HG03575 (cell line): ENCODE results near the gene DNM1.

Experiments
- ATAC-seq: cut with Tn5 transposase; IDR thresholded peaks from one replicate; pipeline ENCODE4 v1.9.1; 2021; ENCODE audit not compliant: unreplicated experiment, insufficient number of reproducible peaks, low FRiP score; ENCODE audit errors: extremely low read depth

The DNM1 gene

GRCh38 chr9:128245421-128246151, 42.4 kb downstream of the DNM1 start:
- no peak for ATAC-seq

- no peak for ATAC-seq
Measured at GRCh38 chr9:128246471-128246870, 43.3 kb downstream of the DNM1 start.

- ATAC-seq = no peak
Measured at GRCh38 chr9:128247226-128247803, 44.1 kb downstream of the DNM1 start.

- no peak for ATAC-seq
Measured at GRCh38 chr9:128249558-128249907, 46.4 kb downstream of the DNM1 start.

GRCh38 chr9:128249908-128250838, 47.0 kb downstream of the DNM1 start:
- ATAC-seq = no peak

- ATAC-seq = no peak
Measured at GRCh38 chr9:128250839-128251731, 47.9 kb downstream of the DNM1 start.

- ATAC-seq = no peak
Measured at GRCh38 chr9:128251732-128252100, 48.5 kb downstream of the DNM1 start.

GRCh38 chr9:128252317-128253139, 49.3 kb downstream of the DNM1 start:
- no peak for ATAC-seq

GRCh38 chr9:128253140-128253990, 50.2 kb downstream of the DNM1 start:
- ATAC-seq = no peak

- no peak for ATAC-seq
Measured at GRCh38 chr9:128253991-128254346, 50.8 kb downstream of the DNM1 start.

- no peak for ATAC-seq
Measured at GRCh38 chr9:128254362-128254761, 51.2 kb downstream of the DNM1 start.

GRCh38 chr9:128254855-128255759, 51.9 kb downstream of the DNM1 start:
- no peak for ATAC-seq

GRCh38 chr9:128257086-128257825, 54.1 kb downstream of the DNM1 start:
- no peak for ATAC-seq

- ATAC-seq = no peak
Measured at GRCh38 chr9:128257907-128258306, 54.7 kb downstream of the DNM1 start.

GRCh38 chr9:128258326-128258725, 55.1 kb downstream of the DNM1 start:
- no peak for ATAC-seq

GRCh38 chr9:128259156-128259555, 56.0 kb downstream of the DNM1 start:
- no peak for ATAC-seq
